Amniotic stem cell (primary cell): Measurements from ENCODE around the gene ANTXR1.

Experiments
- DNase-seq: peaks from one replicate; lab custom pipeline; 2025; lab: John Stamatoyannopoulos, UW

The ANTXR1 gene

GRCh38 chr2:69033461-69034095, 20.6 kb downstream of the ANTXR1 start:
- no peak for DNase-seq

- DNase-seq, result no peak
Measured at GRCh38 chr2:69034122-69034521, 21.1 kb downstream of the ANTXR1 start.

- no peak for DNase-seq
Measured at GRCh38 chr2:69034845-69035244, 21.9 kb downstream of the ANTXR1 start.

- DNase-seq, result no peak
Measured at GRCh38 chr2:69036926-69037325, 23.9 kb downstream of the ANTXR1 start.

- DNase-seq, result no peak
Measured at GRCh38 chr2:69041214-69041613, 28.2 kb downstream of the ANTXR1 start.

- no peak for DNase-seq
Measured at GRCh38 chr2:69043736-69044400, 30.9 kb downstream of the ANTXR1 start.

- no peak for DNase-seq
Measured at GRCh38 chr2:69046221-69046662, 33.3 kb downstream of the ANTXR1 start.

- no peak for DNase-seq
Measured at GRCh38 chr2:69047625-69048145, 34.7 kb downstream of the ANTXR1 start.

- DNase-seq, result no peak
Measured at GRCh38 chr2:69050802-69051201, 37.8 kb downstream of the ANTXR1 start.

GRCh38 chr2:69053416-69053965, 40.5 kb downstream of the ANTXR1 start:
- DNase-seq, result no peak

GRCh38 chr2:69054431-69054830, 41.5 kb downstream of the ANTXR1 start:
- DNase-seq, result no peak

GRCh38 chr2:69055688-69056470, 42.9 kb downstream of the ANTXR1 start:
- no peak for DNase-seq

GRCh38 chr2:69057660-69058059, 44.7 kb downstream of the ANTXR1 start:
- DNase-seq, result no peak

- no peak for DNase-seq
Measured at GRCh38 chr2:69059731-69060290, 46.8 kb downstream of the ANTXR1 start.

GRCh38 chr2:69060938-69061501, 48.0 kb downstream of the ANTXR1 start:
- DNase-seq, result no peak

GRCh38 chr2:69061525-69061924, 48.5 kb downstream of the ANTXR1 start:
- no peak for DNase-seq

- DNase-seq, result no peak
Measured at GRCh38 chr2:69062307-69062962, 49.5 kb downstream of the ANTXR1 start.

- no peak for DNase-seq
Measured at GRCh38 chr2:69065735-69066336, 52.9 kb downstream of the ANTXR1 start.

- no peak for DNase-seq
Measured at GRCh38 chr2:69067026-69067630, 54.1 kb downstream of the ANTXR1 start.

- DNase-seq, result no peak
Measured at GRCh38 chr2:69067866-69068265, 54.9 kb downstream of the ANTXR1 start.
